ENCODE results near the gene SLC13A3.
A peak's percentile ranks its signal among the peaks of the same experiment; 100 is the strongest.

The SLC13A3 gene

DNA sequence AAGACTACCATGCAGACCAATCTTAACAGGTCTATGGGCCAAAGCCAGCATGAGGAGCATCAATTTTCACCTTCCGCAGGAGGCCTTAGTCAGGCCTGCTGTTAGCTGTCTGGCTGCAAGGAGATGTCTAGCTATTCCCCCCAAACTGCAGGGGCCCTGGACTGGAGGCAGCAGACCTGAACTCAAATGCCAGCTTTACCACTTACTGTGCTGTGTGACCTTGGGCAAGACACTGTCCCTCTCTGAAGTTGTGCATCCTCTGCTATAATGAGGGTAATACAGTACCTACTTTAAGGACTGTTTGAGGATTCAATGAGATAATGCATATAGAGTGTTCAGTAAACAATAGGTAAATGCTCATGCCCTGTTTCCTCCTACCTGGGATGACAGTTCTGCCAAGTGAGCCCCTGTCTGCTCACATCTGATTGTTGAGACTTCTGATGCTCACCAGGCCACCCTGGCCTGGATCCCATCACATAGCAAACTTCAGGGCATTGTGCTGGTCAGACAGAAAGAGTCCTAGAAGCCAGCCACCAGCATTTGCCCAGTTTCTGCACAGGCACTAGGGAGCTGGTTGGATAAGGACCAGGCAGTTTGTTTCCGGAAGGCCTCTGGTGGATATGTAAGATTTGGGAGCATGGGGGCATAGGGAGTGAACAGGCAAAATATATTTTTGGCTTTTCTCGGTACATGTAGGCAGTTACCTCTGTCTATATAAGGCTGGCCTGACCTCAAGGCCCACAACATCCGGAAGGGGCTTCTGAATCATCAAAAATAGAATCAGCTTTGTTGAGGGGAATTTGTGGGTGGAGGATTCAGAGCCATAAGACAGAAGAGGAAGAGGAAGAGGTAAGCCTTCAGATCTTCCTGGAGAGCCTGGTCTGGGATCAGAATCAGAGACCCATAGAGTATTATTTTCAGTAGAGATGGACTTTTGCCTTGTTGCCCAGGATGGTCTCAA lies 98.5 kb downstream of the SLC13A3 start:
- no peak for DNase-seq

DNA sequence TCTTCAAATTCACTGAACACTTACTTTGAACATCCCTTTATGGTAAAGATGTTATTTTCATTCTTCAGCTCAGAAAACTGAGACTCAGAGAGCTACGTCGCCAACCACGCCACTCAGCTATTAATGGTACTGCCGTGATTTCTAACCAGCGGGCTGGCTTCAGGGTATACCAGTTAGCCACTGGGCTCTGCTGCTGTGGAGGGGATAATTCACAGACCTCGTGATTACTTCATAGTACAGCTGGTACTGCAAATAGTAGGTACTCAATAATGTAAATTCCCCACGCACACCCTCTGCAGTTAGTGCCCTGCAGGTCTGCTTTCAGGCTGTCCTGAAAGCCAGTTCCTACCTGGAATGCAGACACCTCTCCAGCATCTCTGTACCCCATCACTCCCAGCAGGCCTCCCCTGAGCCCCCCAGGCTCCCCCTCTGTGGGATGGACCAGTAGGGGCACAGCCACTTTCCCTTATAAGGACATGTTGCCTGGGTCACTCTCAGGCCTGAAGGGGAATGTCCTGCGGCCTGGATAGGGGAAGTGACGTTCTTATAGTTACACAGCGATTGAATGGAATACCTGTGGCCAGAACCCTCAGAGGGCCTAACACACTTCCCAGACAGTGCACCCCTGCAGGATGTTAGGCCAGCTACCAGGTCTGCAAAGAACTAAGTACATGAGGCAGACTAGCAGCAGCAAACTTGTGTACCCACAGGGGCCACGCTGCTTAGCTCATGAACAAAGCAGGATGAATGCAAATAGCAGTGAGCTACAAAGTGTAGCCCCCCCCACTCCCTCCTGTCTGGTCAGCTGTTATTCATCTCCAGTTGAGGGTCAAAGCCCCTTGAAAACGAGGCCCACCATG lies 99.5 kb downstream of the SLC13A3 start:
- DNase-seq, result no peak

DNA sequence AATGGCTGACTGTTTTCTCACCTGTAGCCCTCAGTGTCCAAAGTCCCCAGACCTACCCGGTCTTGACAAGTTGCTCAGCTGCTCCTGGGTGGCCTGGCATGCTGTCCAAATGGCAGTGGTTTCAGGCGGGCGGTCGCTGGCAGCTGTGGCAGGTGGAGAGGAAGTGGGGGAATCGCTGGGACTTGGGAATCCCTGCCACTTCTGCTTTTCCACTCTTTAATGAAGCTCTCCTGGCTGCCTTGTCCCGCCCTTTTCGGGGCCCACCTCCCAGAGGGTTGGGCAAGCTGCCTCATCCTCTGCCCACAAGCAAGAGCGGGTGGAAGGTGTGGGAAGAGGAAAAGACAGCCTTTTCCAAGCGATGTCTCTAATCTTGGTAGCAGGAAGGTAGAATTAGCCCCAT lies 100.8 kb downstream of the SLC13A3 start, which contains the start of gene OCSTAMP:
OCSTAMP (minus strand) TSS at position 194 of the 400 bp plus-strand sequence; CDS start at position 100, 94 bp downstream.
- DNase-seq, result no peak

DNA sequence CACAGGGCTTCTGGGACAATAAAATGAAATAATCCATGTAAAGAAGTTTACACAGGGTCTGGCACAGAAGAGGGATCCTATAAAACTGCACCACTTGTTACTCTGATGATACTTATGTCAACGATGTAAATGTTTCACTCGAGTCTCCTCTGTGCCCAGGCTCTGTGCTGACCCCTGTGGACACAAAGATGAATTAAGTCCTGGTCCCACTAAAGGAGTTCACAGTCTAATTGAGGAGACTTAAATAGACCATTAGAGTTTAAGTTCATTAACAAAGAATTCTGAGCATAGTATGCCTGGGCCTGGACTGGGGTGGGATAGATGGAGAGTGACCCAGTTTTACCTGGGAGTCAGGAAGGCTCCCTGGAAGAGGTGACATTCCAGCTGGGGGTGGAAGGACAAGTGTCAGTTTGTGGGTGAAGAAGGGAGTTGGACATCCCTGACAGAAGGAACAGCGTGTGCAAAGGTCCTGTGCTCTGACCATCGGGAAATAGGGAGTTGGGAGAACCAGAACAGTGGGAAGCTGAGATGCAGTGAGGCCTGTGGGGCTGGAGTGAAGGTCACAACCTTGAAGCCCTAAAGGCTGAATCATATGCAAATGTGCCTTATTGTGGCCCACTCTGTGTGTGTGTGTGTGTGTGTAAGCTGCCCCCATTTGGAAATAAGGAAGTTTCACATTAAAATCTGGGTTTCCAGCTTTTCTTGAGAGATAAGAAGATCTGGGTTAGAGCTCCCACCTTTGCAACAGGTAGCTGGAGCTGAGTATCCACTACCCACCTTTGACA lies 101.9 kb downstream of the SLC13A3 start:
- DNase-seq, result no peak

DNA sequence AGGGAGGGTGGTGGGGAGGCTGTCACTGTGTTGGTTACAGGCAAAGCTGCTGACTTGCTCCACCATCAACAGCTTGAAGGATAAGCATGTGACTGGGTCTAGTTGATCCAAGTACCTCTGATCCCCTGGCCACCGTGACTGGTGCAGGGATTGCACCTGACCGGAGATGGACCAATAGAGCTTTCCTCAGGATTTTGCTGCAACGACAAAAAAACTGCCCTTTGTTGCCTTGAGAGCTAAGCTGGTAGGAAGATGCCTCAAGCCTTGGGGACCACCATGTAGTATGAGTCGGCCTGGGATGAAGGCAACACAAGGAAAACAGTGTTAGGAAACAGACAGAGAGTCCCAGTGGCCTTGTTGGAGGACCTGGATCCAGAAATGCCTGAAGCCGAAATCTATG lies 102.6 kb downstream of the SLC13A3 start:
- DNase-seq, result no peak

DNA sequence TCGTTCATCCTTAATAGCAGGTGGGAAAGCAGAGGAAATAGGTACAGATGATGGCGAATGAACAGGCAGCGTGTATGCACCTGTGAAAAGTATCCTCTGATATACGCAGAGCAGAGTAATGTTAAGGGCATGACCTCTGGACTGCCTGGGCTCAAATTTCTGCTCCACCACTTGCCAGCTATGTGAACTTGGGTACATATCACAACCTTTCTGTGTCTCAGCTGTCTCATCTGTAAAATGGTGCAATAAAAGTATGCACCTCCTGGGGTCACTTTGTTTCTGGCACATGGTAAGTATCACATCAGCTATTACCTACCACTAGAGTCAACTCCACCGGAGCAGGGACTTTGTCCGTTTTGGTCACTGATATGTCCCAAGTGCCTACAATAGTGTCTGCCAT lies 103.3 kb downstream of the SLC13A3 start:
- no peak for DNase-seq

DNA sequence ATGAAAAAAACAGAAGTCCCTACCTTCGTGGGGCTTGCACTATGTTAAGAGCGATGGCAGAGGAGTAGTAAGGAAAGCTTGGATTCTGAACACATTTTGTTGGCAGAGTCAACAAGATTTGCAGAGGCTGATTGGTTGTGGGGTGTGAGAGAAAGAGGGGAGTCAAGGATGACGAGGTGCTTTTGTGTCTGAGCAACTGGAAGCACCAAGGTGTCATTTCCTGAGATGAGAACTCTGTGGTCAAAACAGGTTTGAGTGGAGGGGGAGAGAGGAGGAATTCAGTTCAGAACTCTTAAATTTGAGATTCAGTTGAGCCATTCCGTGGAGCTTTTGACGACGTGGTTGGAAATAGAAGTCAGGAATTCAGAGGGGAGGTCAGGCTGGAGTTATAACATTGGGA lies 104.3 kb downstream of the SLC13A3 start:
- DNase-seq, result no peak

DNA sequence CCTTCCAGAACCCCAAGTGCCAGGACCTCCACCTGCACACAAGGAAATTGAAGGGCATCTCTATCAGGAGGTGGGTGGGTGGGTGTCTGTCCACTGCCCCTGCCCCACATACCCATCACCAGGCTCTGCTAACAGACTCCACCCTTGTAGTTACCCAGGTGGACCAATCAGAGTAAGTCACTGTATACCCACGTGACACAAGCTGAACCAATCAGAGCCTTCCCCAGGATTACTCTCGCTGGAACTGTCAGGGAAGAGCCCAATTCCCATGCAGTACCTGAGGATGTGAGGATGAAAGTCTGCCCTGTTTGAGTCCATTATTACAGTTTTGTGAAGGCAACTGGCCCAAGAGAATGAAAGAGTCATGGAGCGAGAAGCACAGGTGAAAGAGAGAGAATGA lies 105.0 kb downstream of the SLC13A3 start:
- no peak for DNase-seq

DNA sequence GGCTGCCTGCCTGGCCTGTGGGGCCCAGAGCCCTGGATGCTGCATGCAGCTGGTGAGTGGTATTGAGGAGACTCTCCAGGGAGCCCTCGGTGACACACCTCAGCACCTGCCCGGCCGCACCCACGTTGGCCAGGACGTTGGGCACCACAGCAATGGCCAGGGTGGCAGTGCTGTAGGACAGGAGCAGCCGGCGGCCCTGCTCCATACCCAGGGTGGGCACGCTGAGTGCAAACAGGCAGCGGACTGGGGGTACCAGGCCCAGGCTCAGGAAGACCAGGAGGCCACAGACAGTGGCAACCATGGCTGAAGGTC lies 105.5 kb downstream of the SLC13A3 start:
- no peak for DNase-seq

DNA sequence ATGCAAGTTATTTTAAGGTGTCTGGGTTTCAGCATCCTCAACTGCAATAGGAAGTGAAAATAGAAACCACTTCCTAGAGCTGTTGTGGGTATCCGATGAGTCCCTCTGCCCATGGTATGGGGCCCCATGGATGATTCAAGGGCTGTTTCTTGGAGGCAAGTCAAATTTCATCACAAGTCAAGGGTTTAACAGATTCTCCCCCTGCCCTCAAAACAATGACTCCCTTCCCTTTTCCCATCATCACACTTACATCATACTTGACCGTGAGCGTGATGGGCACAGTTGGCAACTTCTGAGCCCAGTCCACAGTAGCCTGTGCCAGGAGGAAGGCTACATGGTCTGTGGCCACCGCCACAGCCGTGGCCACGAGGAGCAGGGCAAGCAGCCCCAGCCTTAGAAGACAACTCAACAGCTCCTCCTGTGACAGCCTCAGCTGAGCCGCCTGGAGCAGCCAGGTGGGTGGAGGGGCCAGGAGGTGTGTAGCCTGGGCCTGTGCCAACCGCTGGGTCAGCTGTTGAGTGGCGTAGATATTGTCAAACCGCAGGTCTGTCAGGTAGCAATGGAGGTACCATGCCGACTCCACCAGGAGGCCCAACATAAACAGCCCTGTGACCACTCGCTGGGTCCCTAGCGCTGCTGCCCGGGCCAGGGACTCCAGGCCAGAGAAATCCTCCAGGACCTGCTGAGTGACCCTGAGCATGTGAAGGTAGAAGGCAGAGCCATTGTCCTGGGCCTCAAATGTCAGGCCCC lies 106.0 kb downstream of the SLC13A3 start:
- peak; percentile 9 for DNase-seq

DNA sequence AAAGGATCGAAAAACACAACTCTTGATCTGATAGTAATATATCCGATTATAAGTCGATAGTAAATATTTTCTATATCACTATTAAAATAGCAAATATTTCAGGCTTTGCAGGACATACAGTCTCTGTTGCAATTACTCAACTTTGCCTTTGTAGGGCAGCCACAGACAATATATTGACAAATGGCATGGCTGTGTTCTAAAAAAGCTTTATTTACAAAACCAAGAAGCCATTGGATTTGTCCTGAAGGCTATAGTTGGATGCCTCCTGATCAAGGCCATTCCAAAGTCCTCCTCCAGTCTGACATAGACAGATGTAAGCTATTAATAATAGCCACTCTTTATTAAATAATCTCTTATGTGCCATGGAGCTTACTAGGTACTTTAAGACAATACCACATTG lies 106.7 kb downstream of the SLC13A3 start:
- no peak for DNase-seq

DNA sequence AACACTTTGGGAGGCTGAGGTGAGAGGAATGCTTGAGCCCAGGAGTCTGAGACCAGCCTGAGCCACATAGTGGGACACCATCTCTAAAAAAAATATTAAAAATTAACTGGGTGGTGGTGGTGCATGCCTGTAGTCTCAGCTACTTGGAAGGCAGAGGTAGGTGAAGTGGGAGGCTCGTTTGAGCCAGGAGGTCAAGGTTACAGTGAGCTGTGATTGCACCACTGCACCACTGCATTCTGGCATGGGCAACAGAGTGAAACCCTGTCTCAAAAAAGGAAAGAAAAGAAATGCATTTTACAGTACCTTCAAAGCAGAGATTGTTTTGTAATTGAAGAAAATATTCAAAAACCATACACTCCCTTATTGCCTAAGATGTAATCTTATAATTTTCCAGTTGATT lies 107.3 kb downstream of the SLC13A3 start:
- DNase-seq, result no peak

DNA sequence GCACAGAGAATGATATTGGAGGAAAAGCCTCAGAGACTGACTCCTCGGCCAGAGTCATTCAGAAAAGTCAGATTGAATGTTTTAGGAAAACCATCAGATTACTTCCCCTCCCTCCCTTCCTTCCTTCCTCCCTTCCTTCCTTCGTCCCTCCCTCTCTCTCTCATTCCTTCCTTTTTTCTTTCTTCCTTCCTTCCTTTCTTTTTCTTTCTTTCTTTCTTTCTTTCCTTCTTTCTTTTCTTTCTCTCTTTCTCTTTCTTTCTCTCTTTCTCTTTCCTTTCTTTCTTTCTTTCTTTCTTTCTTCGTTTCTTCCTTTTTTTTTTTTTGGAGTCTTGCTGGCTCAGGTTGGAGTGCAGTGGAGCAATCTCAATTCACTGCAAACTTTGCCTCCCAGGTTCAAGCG lies 108.2 kb downstream of the SLC13A3 start:
- no peak for DNase-seq

DNA sequence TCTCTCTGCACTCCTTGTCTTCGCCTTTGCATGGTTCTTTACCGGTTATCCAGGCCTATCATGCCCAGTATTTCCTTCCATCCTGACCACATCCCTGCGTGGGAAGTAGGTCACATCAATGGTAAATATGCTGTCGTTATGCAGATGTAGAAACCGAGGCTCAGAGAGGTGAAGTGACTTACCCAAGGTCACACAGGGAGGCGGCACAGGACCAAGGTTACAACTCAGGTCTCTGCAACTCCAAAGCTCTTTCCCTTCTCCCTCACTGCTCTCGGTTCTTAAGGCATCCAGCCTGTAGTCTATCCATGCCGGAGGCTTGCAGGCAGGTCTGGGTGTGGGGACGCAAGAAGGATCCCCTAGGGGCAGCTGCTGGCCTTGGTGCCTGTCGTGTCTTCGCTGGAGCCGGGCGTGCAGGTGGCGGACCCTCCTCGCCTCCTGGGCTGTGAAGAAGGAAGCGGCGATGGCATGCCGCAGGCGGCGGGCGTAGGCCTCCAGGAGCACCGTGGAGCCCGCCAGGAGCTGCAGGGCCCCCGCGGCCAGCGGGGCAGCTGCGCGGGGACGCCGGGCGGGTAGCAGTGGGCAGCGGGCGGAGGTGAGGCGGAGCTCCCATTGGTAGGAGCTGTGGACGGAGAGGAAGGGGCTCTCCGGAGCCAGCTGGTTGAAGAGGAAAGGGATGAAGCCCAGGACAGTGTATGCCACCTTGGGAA lies 109.9 kb downstream of the SLC13A3 start:
- no peak for DNase-seq

DNA sequence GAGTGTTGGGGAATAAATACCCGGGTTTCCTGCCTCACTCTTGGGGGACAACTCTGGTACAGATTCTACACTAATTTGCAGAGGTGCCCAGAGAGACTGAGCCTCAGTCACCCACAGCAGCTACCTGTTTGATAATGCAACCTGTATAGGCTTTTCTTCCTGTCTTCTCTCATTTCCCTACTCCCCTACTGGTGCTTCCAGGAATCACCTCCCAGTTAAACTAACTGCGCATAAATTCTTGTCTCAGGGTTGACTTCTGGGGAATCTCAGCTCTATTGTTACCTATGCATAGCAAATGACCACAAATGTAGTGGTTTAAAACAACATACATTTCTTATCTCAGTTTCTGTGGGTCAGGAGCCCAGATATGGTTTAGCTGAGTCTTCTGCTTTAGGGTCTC lies 112.1 kb downstream of the SLC13A3 start:
- DNase-seq, result no peak

DNA sequence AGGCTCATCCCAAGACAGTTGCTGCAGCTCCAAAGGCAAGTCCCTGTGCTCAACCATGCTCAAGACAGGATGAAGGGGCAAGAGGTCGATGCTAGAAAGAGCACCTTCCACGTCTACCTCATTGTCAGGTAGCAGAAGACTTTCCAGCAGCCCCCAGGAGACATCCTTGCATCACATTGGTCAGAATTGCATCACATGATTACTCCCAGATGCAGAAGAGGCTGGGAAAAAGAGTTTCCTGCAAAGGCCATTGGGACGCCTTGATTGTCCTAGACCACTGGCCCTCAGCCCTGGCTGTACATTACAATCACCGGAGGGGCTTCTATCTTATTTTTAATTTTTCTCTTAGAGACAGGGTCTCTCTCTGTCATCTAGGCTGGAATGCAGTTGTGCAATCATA lies 120.6 kb downstream of the SLC13A3 start:
- DNase-seq, result no peak

DNA sequence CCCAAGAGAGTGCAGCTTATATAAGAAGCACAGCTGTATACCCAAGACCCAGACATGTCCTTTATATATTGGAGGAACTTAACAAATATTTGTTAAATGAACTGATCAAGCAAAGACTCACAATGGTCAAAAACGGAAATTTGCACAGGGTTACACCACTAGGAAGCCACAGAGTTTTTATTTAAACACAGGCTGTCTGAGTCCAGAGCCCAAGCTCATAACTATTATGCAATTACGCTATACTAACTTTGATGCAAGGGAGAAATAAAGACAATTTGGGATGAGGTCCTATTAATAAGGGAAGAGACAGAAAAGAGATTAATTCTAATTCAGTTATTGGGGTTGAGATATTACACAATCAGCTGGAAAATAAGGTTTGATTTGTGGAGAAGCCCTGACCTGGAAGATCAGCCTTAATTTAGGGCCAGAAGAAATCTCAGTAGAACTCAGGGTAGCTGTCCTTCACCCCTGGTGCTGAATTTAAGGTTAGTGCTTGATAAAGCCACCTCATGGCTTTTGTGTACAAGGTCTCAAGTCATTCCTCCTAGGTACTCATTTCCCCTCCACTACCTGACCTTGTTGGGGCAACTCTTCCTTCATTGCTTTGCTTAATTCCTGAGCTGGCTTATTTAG lies 127.4 kb downstream of the SLC13A3 start:
- DNase-seq, result no peak

DNA sequence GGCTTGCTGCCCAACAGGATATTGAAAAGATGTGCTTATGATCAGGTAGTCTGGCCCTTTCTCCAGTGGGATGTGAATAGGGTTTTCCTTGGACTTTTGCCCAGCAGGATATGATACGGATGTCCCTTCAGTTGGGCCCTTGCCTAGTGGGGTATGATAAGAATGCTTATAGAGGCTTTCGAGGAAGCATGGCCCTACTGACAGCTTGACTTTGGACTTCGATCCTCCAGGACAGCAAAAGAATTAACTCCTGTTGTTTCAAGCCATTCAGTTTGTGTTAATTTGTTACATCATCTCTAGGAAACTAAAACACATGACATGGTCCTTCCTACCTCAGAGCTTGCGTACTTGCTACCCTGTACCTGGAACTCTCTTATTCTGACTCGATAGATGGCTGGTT lies 128.2 kb downstream of the SLC13A3 start:
- DNase-seq, result no peak

DNA sequence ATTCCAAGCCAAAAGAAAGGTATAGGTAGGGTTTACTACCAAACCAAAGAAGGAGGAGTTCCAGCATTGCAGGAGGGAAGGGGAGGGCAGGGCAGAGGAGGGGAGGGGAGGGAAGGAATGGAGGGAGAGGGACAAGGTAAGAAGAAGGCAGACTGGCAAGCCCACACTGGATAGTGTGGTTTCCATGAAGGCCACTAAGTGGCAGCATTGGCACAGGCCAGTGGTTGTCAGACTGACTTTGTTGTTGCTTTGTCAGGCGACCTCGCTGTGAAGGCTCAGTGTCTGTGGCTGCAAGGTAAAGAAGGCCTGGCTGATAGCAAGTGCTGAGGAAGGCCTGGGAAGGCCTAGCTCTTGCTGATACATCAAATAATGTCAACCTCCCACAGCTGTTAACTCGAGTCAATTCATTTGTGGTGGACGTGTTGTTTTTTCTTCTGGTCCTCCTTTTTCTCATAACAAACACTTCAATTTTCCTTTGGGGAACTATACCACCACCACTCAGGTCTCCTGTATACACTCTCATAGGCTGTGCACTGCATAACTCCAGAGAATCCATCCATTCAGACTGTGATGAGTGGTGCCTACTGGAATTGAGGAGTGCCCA lies 130.2 kb downstream of the SLC13A3 start:
- peak; percentile 36 for DNase-seq

DNA sequence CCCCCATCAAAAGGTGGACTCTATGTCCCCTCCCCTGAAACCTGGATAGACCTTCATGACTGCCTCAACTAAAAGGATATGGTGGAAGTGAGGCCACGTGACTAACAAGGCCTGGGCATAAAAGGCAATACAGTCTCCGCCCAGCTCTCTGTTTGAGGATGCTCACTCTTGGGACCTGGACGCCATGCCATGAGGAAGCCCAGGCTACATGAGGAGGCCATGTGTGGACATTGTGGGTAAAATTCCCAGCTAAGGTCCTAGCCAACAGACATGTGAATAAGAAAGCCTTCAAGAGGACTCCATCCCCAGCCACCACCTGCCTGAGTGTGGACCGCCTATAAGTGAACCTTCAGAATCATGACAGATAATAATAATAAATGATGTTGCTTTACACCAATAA lies 130.7 kb downstream of the SLC13A3 start:
- no peak for DNase-seq

Data from fibroblast of skin of right quadriceps (primary cell).